Naive thymus-derived CD4-positive, alpha-beta T cell (primary cell): ENCODE data around the gene SLC6A6. TPM values are rescaled to one million over a fixed set of nuclear protein-coding genes. Genes with fewer than 3 reads are reported as not detected.

Experiments
- ATAC-seq: fragments of 150-1000 bp; cut with Tn5 transposase; 2 replicates; pipeline ENCODE4 v1.10.0; 2021; ENCODE audit warnings: mild to moderate bottlenecking, moderate library complexity
- CTCF ChIA-PET: fragments of 350-600 bp; sonication (Branson Sonifier 250); formaldehyde crosslinking; loops from one replicate; lab custom pipeline; 2021; ENCODE audit warnings: antibody characterized with exemption; lab: Charles Lee
- POLR2A ChIA-PET: fragments of 350-600 bp; sonication (Branson Sonifier 250); formaldehyde crosslinking; loops from one replicate; lab custom pipeline; 2021; ENCODE audit warnings: antibody characterized with exemption, inconsistent platforms; lab: Charles Lee
- DNase-seq, 9 donors: peaks; one replicate each; pipeline versions ENCODE4 v3.0.0 to v3.0.0-alpha.2; 2020 to 2022; ENCODE audit warnings: mixed read lengths in 1 of 9
- H3K27ac ChIP-seq: one replicate; pipeline ENCODE4 v1.7.0; 2013; ENCODE audit warnings: mild to moderate bottlenecking, low read depth, low read length, moderate library complexity
- H3K27me3 ChIP-seq, 2 donors: one replicate each; pipeline ENCODE4 v1.7.0; 2013; ENCODE audit warnings: low read length in 2 of 2, mild to moderate bottlenecking in 2 of 2, moderate library complexity in 2 of 2; ENCODE audit not compliant: control insufficient read depth in 2 of 2, insufficient read depth in 2 of 2
- H3K36me3 ChIP-seq, 3 experiments: 1 replicate in 2 of 3; 2 replicates in 1 of 3; pipeline ENCODE4 v1.7.0; 2013; ENCODE audit warnings: low read length in 3 of 3, mild to moderate bottlenecking in 3 of 3, moderate library complexity in 1 of 3; ENCODE audit not compliant: insufficient read depth in 3 of 3, control insufficient read depth in 2 of 3
- H3K4me1 ChIP-seq, 2 donors: one replicate each; pipeline ENCODE4 v1.7.0; 2013; ENCODE audit warnings: low read length in 2 of 2, mild to moderate bottlenecking in 2 of 2, moderate library complexity in 1 of 2; ENCODE audit not compliant: control insufficient read depth in 2 of 2, insufficient read depth in 2 of 2
- H3K4me3 ChIP-seq: 2 replicates; pipeline ENCODE4 v1.7.0; 2013; ENCODE audit warnings: mild to moderate bottlenecking, low read length
- H3K9me3 ChIP-seq, 3 experiments: 1 replicate in 2 of 3; 2 replicates in 1 of 3; pipeline ENCODE4 v1.7.0; 2013; ENCODE audit warnings: low read length in 3 of 3; ENCODE audit not compliant: control insufficient read depth in 2 of 3
- H3K27ac Mint-ChIP-seq, 9 donors: one replicate each; pipeline ENCODE4 v1.8.0; 2020 to 2022; ENCODE audit warnings: mixed read lengths in 9 of 9, mild to moderate bottlenecking in 8 of 9, moderate library complexity in 5 of 9, inconsistent platforms in 2 of 9
- H3K27me3 Mint-ChIP-seq, 5 donors: one replicate each; pipeline ENCODE4 v1.8.0; 2021 to 2022; ENCODE audit warnings: mixed read lengths in 5 of 5, mild to moderate bottlenecking in 1 of 5
- H3K36me3 Mint-ChIP-seq, 5 donors: one replicate each; pipeline ENCODE4 v1.8.0; 2020 to 2022; ENCODE audit warnings: mixed read lengths in 5 of 5, mild to moderate bottlenecking in 3 of 5, inconsistent platforms in 1 of 5
- H3K4me1 Mint-ChIP-seq, 7 donors: one replicate each; pipeline ENCODE4 v1.8.0; 2020 to 2022; ENCODE audit warnings: mixed read lengths in 7 of 7, mild to moderate bottlenecking in 3 of 7, inconsistent platforms in 1 of 7
- H3K4me3 Mint-ChIP-seq, 10 donors: one replicate each; pipeline ENCODE4 v1.8.0; 2020 to 2022; ENCODE audit warnings: mild to moderate bottlenecking in 10 of 10, mixed read lengths in 10 of 10, moderate library complexity in 6 of 10, inconsistent platforms in 2 of 10
- H3K9me3 Mint-ChIP-seq, 11 donors: one replicate each; pipeline ENCODE4 v1.8.0; 2020 to 2022; ENCODE audit warnings: mixed read lengths in 11 of 11, mild to moderate bottlenecking in 4 of 11, inconsistent platforms in 1 of 11, moderate library complexity in 1 of 11
- intact Hi-C, 2 donors: fragments of 100-400 bp; cut with micrococcal nuclease; formaldehyde crosslinking; loops; one replicate each; pipeline ENCODE4 v1.15.1; 2023
- polyA plus RNA-seq, 2 donors: library from polyadenylated mRNA; unstranded; fragments of 300-500 nt; fragmentation: Illumina TruSeq; gene quantifications; one replicate each; pipeline ENCODE4 v1.2.3, GENCODE V29; 2021
- total RNA-seq, 6 experiments: library from RNA in 5 of 6; stranded (reverse) in 5 of 6; gene quantifications; 1 replicate in 5 of 6; 2 replicates in 1 of 6; pipeline ENCODE4 v1.2.3 and lab custom pipeline; 2021 to 2026

Gene SLC6A6
- total and polyA plus RNA-seq, 7 experiments from 2014 or later: 3.0 to 87.5 (median 35.2) TPM

- intact Hi-C loops: no loop called here
- CTCF ChIA-PET: no interaction called here
- peaks cover 0 to 10% (median 0%) of the 10 kb centered on the region in 7 donors for H3K4me1 Mint-ChIP-seq
- H3K27ac Mint-ChIP-seq: no peak overlapping the region
- peaks cover 0 to 2% (median 0%) of the 10 kb centered on the region in 11 donors for H3K9me3 Mint-ChIP-seq
- peaks cover 0 to 29% (median 5%) of the 10 kb centered on the region in 5 donors for H3K27me3 Mint-ChIP-seq
- H3K27ac ChIP-seq: no peak overlapping the region
- no peaks in the 10 kb centered on the region for H3K4me1 ChIP-seq
- no peak overlapping the region for H3K4me3 Mint-ChIP-seq
- DNase-seq: no peak
- peaks cover 0 to 3% (median 0%) of the 10 kb centered on the region in 5 donors for H3K36me3 Mint-ChIP-seq
- no peaks in the 10 kb centered on the region for H3K36me3 ChIP-seq
- H3K27me3 ChIP-seq: no peaks in the 10 kb centered on the region
- POLR2A ChIA-PET: no interaction called here
- no peaks in the 10 kb centered on the region for H3K9me3 ChIP-seq
- H3K4me3 ChIP-seq: no peak overlapping the region
- no peak for ATAC-seq
Measured at GRCh38 chr3:14389166-14389606, 13.2 kb upstream of the SLC6A6 start.

GRCh38 chr3:14389716-14390115, 12.7 kb upstream of the SLC6A6 start:
- Mint-ChIP-seq H3K27me3 (peaks cover 0 to 29% (median 5%) of the 10 kb centered on the region in 5 donors), H3K4me3 (no peak overlapping the region), H3K9me3 (peaks cover 0 to 2% (median 0%) of the 10 kb centered on the region in 11 donors), H3K36me3 (peaks cover 0 to 3% (median 0%) of the 10 kb centered on the region in 5 donors), H3K27ac (peak overlapping the region in 1 of 9 donors; percentile 20), H3K4me1 (peaks cover 0 to 10% (median 0%) of the 10 kb centered on the region in 7 donors)
- no peak overlapping the region for H3K4me3 ChIP-seq
- ChIA-PET POLR2A (no interaction called here), CTCF (no interaction called here)
- DNase-seq (no peak), ATAC-seq (no peak)
- intact Hi-C loops: no loop called here
- no peaks in the 10 kb centered on the region for H3K9me3 ChIP-seq
- no peaks in the 10 kb centered on the region for H3K36me3 ChIP-seq
- H3K27me3 ChIP-seq: no peaks in the 10 kb centered on the region
- H3K27ac ChIP-seq: no peak overlapping the region
- no peaks in the 10 kb centered on the region for H3K4me1 ChIP-seq

- Histone ChIP-seq H3K36me3 (no peaks in the 10 kb centered on the region), H3K27me3 (no peaks in the 10 kb centered on the region), H3K4me1 (no peaks in the 10 kb centered on the region), H3K4me3 (no peak overlapping the region), H3K27ac (no peak overlapping the region), H3K9me3 (no peaks in the 10 kb centered on the region)
- H3K4me3 Mint-ChIP-seq: no peak overlapping the region
- H3K9me3 Mint-ChIP-seq: no peaks in the 10 kb centered on the region
- ChIA-PET POLR2A (no interaction called here), CTCF (interaction anchor here (1.2 kb wide), 1 partner anchor 493 kb away, joined by 3 read pairs; no protein-coding TSS in a partner anchor)
- H3K36me3 Mint-ChIP-seq: no peaks in the 10 kb centered on the region
- intact Hi-C loops: no loop called here
- peaks cover 0 to 9% (median 0%) of the 10 kb centered on the region in 7 donors for H3K4me1 Mint-ChIP-seq
- ATAC-seq: peak; percentile 69
- no peak overlapping the region for H3K27ac Mint-ChIP-seq
- peaks cover 0 to 26% (median 5%) of the 10 kb centered on the region in 5 donors for H3K27me3 Mint-ChIP-seq
- DNase-seq: no peak
Measured at GRCh38 chr3:14391033-14391432, 11.4 kb upstream of the SLC6A6 start.

- H3K27ac ChIP-seq: no peak overlapping the region
- H3K27me3 Mint-ChIP-seq: peaks cover 0 to 22% (median 5%) of the 10 kb centered on the region in 5 donors
- no peak overlapping the region for H3K4me3 ChIP-seq
- no peaks in the 10 kb centered on the region for H3K36me3 ChIP-seq
- CTCF ChIA-PET: interaction anchor here (1.2 kb wide), 1 partner anchor 495 kb away, joined by 3 read pairs; no protein-coding TSS in a partner anchor
- no peak overlapping the region for H3K4me3 Mint-ChIP-seq
- DNase-seq (no peak), ATAC-seq (no peak)
- no peaks in the 10 kb centered on the region for H3K4me1 ChIP-seq
- POLR2A ChIA-PET: interaction anchor here (0.6 kb wide), 2 partner anchors 143 to 393 kb away, joined by 3 read pairs; no protein-coding TSS in a partner anchor
- H3K4me1 Mint-ChIP-seq: peaks cover 3 to 15% (median 5%) of the 10 kb centered on the region in 7 donors
- no peaks in the 10 kb centered on the region for H3K27me3 ChIP-seq
- H3K36me3 Mint-ChIP-seq: no peaks in the 10 kb centered on the region
- intact Hi-C loops: no loop called here
- no peaks in the 10 kb centered on the region for H3K9me3 ChIP-seq
- no peak overlapping the region for H3K27ac Mint-ChIP-seq
- no peaks in the 10 kb centered on the region for H3K9me3 Mint-ChIP-seq
Measured at GRCh38 chr3:14392231-14392630, 10.2 kb upstream of the SLC6A6 start.

GRCh38 chr3:14392803-14393319, 9.5 kb upstream of the SLC6A6 start:
- H3K4me1 Mint-ChIP-seq: peaks cover 9 to 20% (median 11%) of the 10 kb centered on the region in 7 donors
- H3K27ac Mint-ChIP-seq: no peak overlapping the region
- no peak for ATAC-seq
- H3K9me3 ChIP-seq: no peaks in the 10 kb centered on the region
- no peak for DNase-seq
- no peaks in the 10 kb centered on the region for H3K4me1 ChIP-seq
- H3K36me3 ChIP-seq: no peaks in the 10 kb centered on the region
- H3K36me3 Mint-ChIP-seq: no peaks in the 10 kb centered on the region
- POLR2A ChIA-PET: interaction anchor here (0.6 kb wide), 2 partner anchors 144 to 392 kb away, joined by 3 read pairs; no protein-coding TSS in a partner anchor
- no peak overlapping the region for H3K4me3 Mint-ChIP-seq
- no peak overlapping the region for H3K27ac ChIP-seq
- H3K4me3 ChIP-seq: no peak overlapping the region
- H3K9me3 Mint-ChIP-seq: no peaks in the 10 kb centered on the region
- peaks cover 0 to 19% (median 5%) of the 10 kb centered on the region in 5 donors for H3K27me3 Mint-ChIP-seq
- H3K27me3 ChIP-seq: no peaks in the 10 kb centered on the region
- CTCF ChIA-PET: interaction anchor here (0.6 kb wide), 1 partner anchor 143 kb away, joined by 3 read pairs; no protein-coding TSS in a partner anchor
- intact Hi-C loops: no loop called here

- Histone ChIP-seq H3K9me3 (no peaks in the 10 kb centered on the region), H3K4me1 (no peaks in the 10 kb centered on the region), H3K4me3 (no peak overlapping the region), H3K27me3 (no peaks in the 10 kb centered on the region), H3K27ac (no peak overlapping the region), H3K36me3 (no peaks in the 10 kb centered on the region)
- Mint-ChIP-seq H3K4me1 (peaks cover 10 to 18% (median 12%) of the 10 kb centered on the region in 7 donors), H3K27ac (peak overlapping the region in 2 of 9 donors; percentile 4 to 37), H3K9me3 (no peaks in the 10 kb centered on the region), H3K4me3 (no peak overlapping the region), H3K36me3 (no peaks in the 10 kb centered on the region), H3K27me3 (peaks cover 0 to 14% (median 5%) of the 10 kb centered on the region in 5 donors)
- ChIA-PET CTCF (interaction anchor here (0.7 kb wide), 1 partner anchor 74 kb away, joined by 3 read pairs; no protein-coding TSS in a partner anchor), POLR2A (interaction anchor here (0.7 kb wide), 1 partner anchor 28 kb away, joined by 3 read pairs; no protein-coding TSS in a partner anchor)
- DNase-seq: no peak
- intact Hi-C loops: no loop called here
- ATAC-seq: no peak
Measured at GRCh38 chr3:14393440-14394106, 8.8 kb upstream of the SLC6A6 start.
